HG03439 (cell line): ENCODE results near the gene TTC17.
"Not testable (repeated sequence)": the region's sequence is repeated elsewhere in the genome, so short reads cannot be mapped to it uniquely, and the experiment has no call there.

Experiments
- ATAC-seq: cut with Tn5 transposase; IDR thresholded peaks from one replicate; pipeline ENCODE4 v1.9.1; 2021; ENCODE audit warnings: mild to moderate bottlenecking, moderate library complexity; ENCODE audit not compliant: unreplicated experiment

The TTC17 gene

DNA sequence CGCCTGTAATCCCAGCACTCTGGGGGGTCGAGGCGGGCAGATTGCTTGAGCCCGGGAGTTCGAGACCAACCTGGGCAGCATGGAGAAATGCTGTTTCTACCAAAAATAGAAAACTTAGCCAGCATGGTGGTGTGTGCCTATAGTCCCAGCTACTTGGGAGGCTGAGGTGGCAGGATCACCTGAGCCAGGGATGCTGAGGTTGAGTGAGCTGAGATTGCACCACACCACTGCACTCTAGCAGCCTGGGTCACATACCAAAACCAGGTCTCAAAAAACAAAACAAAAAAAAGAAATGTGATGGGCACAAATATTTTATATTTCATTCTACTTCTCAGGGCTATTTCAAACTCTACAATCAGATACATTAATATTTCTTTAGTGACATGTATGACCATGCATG is 25.7 kb downstream of the TTC17 start:
- ATAC-seq: no peak

DNA sequence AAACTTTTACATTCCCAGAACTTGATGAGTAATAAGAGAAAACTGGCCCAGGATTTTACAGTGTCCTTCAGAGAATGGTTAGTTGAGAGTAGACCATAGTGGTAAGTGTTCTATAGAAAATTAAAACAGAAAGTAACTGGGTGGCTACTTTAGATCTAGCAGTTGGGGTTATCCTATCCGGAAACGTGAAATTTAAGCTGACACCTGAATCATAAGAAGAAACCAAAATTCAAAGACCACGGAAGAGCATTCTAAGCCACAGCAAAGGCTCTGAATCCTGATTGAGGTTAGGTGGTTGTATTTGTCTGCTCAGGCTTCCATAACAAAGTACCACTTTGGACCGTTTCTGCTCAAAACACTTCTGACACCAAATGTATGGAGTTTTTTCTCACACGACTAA is 34.0 kb downstream of the TTC17 start:
- ATAC-seq: no peak

DNA sequence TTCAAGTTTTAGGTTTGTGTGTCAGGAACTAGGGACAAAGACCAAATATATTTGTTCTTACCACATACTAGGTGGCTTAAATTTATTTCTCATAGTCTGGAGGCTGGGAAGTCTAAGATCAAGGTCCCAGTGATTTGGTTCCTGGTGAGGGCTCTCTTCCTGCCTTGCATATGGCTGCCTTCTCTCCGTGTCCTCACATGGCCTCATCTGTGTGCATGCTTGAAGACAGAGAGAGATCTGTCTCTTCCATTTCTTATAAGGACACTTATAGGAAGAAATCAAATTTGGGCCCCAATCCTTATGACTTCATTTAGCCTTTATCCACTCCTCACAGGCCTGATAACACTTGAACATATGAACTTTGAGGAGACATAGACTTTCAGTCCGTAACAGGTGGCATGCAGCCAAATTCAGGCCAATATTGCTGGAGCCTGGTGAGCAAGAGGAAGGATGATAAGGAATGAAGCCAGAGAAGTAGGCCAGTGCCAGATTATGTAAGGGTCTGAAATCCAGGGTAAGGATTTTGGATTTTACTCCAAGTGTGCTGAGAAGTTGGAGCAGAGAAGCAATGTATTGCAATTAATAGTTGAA is 35.1 kb downstream of the TTC17 start:
- no peak for ATAC-seq

DNA sequence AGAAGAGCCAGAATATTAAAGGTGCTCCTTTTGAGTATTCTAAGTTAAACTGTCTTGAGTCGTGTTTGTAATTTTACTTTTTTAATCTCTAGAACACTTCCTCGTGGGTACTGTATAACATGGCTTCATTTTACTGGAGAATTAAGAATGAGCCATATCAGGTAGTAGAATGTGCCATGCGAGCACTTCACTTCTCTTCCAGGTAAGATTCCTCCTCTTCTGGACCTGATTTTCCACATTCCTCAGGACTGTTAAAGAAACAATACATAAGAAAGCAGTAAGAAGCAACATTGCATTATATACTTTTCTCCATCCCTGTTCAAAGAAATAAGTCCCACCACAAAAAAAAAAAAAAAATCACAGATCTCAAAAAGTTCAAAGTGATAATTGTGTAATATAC is 37.9 kb downstream of the TTC17 start:
- ATAC-seq: no peak

DNA sequence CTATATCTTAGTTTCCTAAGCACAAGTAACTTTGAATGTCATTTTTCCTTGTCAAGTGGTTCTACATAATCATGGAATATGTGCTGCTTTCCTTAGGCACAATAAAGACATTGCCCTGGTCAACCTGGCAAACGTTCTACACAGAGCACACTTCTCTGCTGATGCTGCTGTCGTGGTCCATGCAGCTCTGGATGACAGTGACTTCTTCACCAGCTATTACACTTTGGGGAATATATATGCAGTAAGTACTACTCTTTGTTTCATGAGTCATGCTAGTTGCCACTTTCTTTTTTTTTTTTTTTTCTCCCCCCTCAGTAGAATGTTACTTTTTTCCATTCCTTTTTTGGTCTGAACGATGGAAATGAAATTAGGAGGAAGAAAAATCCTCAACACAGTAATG is 38.5 kb downstream of the TTC17 start:
- no peak for ATAC-seq

DNA sequence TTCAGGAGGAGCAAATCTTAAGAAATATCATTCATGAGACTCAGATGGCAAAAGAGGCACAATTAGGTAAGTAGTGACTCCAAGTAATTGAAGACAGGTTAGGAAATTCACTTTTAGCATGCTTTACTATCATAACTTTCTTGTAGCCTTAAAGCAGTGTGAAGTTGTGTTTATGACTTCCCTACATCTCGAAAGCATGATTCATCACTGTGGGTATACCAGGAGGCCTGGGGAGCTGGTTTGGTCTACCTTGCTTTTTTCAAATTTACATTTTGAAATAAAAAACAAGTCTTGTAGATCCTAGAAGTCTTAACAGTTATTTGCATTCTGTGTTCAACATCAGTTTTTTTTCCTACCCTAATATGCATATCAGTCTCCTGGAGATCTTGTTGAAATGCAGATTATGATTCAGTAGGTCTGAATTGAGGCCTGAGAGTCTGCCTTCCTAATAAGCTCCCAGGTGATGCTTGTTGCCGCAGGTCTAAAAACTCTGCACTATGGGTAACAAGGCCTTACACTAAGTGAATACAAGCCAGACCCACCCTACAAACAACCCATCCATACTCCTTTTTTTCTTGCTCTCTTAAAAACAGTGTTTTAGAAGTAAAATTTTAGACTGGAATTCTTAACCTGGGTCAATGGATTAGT is 41.4 kb downstream of the TTC17 start:
- ATAC-seq: no peak

DNA sequence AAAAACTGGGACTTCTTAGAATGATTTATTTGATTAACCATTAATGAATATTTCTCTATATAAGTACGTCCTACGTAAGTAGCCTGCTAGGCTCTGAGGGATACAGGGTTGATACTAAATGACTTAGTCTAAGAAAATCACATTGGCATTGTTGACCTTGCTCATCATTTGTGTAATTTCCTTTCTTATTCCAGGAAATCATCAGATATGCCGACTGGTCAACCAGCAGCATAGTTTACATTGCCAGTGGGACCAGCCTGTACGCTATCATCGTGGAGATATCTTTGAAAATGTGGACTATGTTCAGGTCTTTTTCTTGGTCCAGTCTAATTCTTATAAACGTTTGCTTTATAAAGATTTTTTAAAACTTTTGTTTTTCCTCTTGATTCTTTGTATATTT is 42.5 kb downstream of the TTC17 start:
- ATAC-seq: no peak

DNA sequence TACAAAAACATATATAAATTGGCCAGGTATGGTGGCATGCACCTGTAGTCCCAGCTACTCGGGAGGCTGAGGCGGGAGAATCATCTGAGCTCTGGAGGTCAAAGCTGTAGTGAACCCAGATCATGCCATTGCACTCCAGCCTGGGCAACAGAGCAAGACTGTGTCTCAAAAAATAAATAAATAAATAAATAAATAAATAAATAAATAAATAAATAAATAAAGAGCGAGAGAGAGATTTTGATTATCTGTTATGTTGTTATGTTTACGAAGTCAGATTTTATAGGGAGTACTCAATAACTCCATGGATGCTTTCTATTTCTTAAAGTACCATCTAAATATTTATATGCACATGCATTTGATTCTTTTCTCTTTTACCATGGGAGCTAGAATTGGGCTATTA is 43.1 kb downstream of the TTC17 start:
- not testable (repeated sequence) for ATAC-seq

DNA sequence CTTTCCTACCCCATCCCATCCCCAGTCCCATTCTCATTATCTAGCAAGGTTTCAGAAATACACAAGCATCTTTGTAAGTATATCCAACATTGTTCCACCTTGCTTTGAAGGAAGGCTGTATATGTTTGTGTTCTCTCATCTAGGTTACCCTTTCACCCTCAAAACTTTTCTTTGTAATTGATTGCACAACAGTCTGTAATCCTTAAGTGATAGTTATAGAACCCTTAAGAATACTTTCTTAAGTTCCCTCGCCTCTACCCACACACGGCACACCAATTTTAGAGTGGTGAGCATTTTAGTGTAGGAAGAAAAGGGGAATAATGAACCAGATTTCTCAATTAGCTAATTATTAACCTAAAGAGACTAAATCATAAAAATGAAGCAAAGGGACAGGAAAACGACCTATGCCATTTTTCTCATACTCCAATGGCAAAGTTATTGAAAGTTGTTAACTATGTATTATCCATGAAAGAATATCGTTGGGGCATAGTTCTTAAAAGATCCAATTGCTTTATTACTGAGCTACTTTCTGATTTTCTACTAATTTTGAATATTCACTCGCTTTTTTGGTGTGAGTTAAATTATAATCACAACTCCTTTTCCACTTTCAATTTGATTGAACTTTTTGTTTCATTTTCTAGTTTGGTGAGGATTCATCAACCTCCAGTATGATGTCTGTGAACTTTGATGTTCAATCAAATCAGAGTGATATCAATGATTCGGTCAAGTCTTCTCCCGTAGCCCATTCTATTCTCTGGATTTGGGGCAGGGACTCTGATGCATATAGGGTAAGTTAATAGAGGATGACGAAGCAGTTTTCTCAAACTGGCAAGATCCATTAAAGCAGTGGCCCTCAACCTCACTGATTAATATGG is 44.9 kb downstream of the TTC17 start:
- ATAC-seq: no peak

DNA sequence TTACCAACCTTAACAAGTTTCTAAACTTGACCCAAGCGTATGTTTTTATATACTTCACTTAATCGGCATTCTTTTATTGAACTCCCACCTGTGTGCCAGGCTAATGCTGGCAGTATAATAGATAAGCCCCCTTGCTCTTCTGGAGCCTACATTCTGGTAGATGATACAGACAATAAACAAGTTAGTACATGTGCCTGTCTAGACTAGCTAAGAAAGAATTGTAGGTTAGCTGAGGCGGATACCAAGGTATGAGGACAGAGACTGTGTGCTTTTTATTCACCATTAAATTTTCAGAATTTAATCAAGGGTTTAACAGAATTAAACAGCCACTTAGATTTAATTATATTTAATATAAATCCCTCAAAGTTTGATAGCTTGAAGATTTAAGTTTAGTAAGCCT is 45.7 kb downstream of the TTC17 start:
- ATAC-seq: no peak

DNA sequence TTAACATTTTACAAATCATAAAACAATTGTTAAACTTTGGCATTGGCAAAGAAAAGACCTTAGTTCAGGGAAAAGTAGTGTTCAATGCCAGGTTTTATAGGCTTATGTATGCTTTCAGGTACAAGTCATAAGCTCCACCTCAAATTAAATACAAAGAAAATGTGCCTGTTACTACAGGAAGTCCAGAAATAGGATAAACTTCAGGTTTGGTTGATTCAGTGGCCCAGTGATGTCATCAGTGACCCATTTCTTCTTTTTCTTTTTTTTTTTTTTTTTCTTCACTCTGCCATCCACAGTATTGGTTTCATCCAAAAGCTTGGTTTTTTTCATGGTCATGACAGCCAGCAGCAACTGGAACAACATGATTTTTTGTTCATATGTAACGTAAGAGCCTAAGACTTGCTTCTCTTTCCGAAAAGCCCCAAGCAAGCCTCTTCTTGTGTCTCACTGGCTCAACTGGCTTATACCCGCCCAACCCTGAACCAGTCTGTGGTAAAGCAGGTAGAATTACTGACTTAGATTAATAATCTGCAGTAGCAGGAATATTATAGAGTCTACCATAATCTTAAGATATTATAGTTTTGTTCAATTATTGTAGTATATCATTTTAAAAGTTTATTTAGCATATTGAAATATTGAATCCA is 46.2 kb downstream of the TTC17 start:
- ATAC-seq: no peak

DNA sequence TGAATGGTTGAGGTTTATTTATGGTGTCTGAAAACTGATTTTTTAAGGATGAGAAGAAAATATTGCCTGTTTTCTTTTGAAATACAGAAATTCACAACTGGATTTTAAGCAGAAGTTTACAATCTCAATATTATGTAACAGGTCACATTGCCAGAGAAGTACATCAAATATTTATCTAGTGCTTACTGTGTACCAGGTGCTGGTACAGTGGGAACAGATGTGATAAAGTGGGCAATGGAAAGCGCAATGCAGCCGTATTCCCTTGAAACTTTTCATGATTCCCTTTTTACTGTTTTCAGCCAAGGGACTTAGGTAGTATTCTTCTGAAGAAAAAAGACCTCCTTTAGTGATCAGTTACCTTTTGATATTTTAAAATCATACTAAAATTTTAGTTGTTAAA is 49.6 kb downstream of the TTC17 start:
- no peak for ATAC-seq

DNA sequence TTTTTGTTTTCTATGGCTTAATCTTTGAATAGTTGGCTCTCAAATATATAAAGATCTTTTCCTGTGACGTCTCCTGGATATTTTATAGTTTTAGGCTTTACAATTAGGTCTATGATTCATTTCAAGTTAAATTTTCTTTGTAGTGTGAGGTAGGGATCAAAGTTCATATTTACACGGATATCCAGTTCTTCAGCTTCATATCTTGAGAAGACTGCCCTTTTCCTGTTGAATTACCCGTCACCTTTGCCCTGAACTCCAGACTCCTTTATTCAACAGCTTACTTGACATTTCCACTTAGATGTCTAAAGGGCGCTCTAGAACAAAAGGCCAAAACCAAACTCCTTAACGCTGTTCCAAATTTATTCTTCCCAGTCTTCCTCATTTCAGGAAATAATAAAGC is 51.7 kb downstream of the TTC17 start:
- no peak for ATAC-seq

DNA sequence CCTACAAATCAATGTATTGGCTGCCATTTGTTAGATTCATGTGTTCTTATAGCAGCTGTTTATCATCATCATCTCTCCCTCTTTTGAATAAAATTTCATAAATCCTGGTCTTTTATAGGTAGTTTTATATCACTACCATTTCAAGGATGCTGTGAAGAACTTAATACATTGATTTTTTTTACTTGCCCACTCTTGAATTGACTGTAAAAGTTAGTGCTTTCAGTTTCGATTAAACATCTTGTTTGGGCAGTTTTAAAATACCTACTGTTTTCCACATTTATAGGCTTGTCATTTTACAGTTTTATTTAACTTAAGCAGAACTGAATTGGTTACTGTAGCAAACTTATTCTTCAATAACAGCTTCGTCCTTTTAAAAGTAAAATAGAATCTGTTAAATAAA is 59.5 kb downstream of the TTC17 start:
- ATAC-seq: no peak

DNA sequence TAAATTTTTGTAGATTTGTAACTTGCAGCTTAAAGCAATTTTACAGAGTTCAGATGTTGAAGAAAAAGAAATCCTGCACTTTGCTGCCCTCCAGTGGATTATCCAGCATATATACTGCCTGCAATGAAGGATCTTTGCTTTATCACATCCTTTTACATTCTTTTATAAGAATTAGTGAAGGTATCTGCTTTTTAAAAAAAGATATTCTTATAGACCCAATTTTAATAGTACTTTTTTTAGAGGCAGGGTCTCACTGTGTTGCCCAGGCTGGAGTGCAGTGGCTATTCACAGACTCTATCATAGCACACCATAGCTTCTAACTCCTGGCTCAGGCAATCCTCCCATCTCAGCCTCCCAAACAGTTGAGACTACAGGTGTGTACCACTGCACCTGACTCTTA is 60.7 kb downstream of the TTC17 start:
- ATAC-seq: peak; percentile 67

DNA sequence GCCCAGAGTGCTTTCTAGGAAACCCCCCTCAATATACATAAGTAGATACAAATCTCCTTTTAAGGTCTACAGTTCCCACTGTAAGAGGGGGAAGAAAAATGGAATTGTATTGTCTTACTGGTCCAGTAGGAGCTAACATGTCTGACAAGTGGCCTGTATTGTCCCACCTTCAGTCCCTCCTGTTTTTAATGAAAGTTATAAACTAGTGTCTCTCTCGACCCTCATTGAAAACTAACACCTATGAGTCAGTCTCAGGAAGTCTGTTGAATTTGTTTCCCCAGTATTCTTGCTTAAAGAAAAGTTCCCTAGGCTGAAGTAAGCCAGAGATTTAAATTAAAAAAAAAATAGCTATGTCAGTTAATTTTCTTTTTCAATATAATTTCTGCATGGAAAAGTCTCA is 69.3 kb downstream of the TTC17 start:
- ATAC-seq: no peak

DNA sequence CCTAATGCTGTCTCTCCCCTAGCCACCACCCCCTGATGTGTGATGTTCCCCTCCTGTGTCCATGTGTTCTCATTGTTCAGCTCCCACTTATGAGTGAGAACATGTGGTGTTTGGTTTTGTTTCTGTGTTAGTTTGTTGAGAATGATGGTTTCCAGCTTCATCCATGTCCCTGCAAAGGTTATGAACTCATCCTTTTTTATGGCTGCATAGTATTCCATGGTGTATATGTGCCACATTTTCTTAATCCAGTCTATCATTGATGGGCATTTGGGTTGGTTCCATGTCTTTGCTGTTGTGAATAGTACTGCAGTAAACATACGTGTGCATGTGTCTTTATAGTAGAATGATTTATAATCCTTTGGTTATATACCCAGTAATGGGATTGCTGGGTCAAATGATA is 72.2 kb downstream of the TTC17 start:
- not testable (repeated sequence) for ATAC-seq

DNA sequence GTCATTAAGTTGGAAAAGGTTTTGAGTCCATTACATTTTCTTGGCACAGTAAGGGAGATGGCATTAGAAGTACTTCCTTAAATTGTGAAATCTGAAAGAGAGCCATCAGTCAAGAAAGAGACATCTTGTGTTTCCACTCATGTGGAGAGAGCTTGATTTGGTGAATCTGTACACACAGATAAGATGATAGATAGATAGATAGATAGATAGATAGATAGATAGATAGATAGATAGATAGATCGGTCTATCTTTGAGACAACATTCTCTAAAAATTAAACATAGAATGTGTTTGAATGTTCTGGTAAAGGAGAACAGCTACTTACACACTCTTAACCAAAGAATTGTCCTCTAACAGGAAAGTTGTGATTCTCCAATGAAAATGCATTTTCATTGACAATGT is 76.2 kb downstream of the TTC17 start:
- no peak for ATAC-seq

DNA sequence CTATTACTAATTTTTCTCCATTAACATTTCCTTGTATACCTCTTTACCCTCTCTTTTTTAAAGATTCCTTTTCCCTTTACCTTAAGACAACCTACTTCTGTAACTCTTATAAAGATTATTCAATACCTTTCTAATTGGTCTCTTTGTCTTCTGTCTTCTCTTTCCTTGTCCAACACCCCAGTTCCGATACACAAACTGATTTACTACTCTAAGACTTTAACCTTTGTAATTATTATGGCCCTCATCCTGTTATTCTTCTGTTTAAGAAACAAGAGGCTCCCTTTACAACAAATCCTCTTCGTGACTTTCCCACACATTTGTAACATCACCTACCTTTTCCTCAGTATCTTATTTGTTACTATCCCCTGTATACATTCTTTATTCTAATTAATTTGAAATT is 81.8 kb downstream of the TTC17 start:
- no peak for ATAC-seq

DNA sequence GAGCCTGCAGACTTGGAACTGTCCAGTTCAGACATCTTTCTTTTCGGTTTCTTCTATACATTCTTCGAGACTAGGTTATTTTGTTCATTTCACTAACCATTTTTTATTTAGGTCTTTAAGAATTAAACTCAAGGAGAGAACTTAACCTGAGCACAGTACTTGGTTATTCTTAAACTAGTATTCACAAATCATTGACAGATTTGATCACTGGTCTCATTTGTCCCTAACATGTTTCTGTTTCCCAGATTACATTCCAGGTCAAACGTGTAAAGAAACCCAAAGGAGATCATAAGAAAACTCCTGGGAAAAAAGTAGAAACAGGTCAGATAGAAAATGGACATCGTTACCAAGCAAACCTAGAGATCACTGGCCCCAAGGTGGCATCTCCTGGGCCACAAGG is 85.1 kb downstream of the TTC17 start:
- ATAC-seq: no peak

DNA sequence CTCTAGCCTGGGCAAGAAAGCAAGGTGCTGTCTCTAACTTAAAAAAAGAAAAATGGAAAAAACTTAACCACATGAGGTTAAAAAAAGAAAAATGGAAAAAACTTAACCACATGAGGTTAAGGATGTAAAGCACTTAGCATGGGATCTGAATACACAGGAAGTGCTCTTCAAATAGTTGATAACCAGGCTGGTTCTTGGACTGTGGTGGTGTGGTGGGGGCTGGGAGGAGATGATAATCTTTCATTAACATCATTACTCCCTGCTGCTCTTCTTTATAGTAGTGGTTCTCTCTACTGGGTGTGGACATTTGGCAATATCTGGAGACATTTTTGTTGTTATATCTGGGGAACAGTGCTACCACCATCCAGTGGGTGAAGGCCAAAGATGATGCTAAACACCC is 88.4 kb downstream of the TTC17 start:
- ATAC-seq: no peak

DNA sequence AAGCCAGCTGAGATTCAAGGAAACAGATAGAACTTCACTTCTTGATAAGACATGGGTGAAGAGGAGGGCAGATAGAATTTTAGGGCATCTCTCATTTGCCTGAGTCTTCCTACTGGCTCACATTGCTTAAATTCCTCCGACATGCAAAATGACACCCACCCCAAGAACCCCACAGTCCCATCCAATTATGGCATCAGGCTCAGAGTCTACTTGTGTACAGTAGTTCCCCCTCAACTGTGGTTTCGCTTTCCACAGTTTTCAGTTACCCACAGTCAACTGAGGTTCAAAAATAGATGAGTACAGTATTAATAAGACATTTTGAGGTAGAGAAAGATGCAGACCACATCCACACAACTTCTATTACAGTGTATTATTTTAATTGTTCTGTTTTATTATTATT is 99.8 kb downstream of the TTC17 start:
- ATAC-seq: no peak
